NCI-H1105 (cell line): Measurements from ENCODE around the gene SPATA31D1.

Source experiments
- DNase-seq: peaks from one replicate; lab custom pipeline; 2025; lab: John Stamatoyannopoulos, UW

The SPATA31D1 gene

DNA sequence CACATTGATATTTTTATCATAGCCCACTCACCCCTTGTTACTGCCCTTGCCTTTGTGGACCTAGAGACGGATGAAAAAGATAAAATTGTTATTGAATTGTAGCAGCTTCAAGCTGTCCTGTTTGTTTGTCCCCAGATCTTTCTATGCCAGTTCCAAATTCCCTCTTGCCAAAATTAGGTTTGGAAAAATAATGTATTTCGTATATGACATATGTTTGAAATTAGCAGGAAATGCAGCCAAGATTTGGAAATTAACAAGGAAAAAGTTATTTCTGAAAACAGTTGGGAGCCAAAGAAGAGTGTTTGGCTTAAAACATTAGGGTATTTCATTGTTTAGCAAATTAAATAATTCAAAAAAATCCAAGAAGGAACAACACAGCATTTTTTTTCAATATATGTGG is 33.5 kb downstream of the SPATA31D1 start:
- DNase-seq = no peak

DNA sequence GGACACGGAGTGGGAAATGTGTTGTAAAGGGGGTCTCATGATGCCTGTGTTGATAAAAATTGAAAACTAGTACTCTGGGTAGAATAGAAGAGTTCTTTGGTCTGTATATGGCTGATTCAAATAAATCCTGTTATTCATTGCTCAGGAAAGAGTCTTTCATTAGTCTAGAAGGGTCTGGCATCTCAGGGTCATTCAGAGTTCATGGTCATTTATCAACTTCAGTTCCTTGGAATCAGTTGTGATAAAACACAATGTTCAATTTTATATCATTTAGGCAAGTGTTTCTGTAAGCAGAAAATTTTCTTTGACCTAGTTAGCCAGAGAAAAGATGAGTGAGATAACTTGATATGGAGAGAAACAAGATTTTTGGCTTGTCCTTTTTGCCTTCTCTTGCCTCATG is 36.3 kb downstream of the SPATA31D1 start:
- DNase-seq = no peak

- DNase-seq = no peak
Observed at GRCh38 chr9:82031538-82032280, 43.1 kb downstream of the SPATA31D1 start.

DNA sequence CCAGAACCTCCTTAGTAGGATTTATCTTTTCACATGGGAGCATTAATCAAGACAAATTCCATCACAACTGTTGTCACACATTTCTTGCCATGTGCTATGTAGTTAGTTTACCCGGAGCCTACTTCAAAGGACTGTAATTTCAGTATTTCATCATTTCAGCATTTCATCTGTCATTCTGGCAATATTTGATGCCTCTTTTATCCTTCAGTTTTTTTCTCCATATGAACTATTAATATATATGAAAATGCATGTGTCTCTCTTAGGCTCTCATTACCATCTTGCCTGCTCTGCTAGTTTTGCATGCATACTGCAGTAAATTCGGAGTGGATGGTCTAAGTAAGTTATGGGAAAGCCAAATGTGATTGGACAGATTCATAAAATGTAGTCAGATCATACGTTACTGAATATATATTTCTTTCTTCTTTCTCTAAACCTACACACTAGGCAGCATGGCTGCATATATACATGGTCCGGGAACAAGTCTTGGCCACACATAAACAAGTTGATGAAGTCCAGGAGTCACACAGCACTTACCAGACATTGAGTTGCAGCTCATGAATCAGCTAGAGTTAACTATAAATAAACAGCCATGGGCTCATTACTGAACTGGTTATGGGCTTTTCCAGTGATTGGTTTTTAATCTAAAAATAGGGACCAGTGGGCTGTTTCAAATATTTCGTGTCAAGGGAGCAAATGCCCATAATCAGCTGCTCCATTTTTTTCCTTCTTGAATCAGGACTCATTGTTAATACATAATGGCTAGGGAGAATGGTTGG is 46.6 kb downstream of the SPATA31D1 start:
- DNase-seq = no peak

GRCh38 chr9:82036086-82036485 is 47.5 kb downstream of the SPATA31D1 start:
- DNase-seq = no peak

DNA sequence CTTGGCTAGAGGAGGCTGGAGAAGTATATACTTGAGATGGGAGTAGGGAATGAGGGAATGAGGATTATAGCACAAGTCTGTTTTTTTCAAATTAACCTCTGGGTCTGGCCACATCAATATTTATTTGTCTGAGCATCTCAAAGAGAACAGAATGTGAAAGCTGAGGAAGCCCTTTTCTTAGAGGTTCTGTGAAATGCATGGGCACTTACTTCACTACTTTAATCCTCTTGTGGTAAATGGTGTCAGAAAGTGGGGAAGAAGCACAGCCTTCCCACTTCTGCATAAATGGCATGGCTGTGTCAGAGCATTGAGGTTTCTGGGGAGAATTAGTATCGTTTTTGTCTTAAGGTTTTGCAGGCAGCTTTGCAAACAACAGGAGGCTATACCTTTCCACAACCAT is 48.6 kb downstream of the SPATA31D1 start:
- DNase-seq = no peak

DNA sequence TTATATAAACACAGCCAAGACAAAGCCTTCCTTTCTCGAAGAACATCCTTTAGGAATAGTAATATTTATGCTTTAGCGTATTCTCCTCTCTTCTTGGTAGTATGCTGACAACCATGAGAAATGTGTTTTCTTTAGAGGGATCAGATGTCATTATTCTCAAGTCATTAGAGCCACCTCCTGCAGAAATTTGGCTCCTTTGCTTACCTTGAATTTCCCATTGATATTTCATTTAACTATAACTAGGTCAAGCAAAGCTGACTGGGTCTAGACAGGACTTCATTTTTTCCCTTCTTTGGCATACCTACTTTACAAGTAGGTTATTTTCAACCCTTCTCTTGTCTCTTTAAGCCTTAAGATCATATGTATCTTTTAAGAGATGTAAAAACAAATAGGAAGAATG is 50.3 kb downstream of the SPATA31D1 start:
- DNase-seq = no peak
